CD4-positive, alpha-beta T cell treated with Interleukin-17A for 4 hours (primary cell): Measurements from ENCODE around the gene KCNA1.
"Not testable (repeated sequence)": the region's sequence is repeated elsewhere in the genome, so short reads cannot be mapped to it uniquely, and the experiment has no call there.

Source experiments
- DNase-seq: peaks from one replicate; pipeline ENCODE4 v3.0.0-alpha.2; 2020; ENCODE audit warnings: mixed read lengths

Gene KCNA1

DNA sequence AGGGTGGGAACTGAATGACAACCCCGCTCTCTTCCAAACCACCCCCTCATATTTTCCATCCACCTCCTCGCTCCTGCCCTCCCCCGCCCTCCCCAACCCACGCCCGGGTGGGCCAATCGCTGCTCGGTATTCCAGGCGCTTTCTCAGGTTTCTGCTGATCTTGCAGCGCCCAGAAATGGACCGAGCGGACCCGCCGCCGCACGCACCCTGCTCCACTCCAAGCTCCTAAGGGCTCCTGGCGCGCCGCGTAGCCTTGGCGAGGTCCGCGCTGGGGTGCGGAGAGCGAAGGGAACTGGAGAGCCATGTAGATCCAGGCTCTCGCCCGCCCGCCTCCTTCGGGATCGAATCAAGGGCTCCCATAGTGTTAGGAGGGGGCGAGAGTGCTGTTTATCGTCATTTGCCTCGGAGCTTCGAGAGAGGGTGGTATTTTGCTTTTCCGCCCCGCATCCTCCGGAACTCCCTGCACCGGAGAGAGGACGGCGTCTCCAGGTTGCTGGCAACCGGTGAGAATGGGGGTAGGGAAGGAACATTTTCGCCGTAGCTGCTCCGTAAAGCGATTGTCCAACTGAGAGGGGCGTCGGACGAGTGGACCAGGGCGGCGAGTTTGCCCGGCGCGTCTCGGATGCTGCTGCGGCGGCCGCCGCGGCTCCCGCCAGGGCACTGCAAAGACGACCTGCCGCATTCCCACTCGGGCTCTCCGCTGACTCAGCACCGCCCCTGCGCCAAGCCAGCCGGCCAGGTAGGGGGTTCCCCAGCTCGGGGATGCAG is at the start of gene KCNA1:
Gene KCNA1 (plus strand): TSS at position 172 of the 768 bp plus-strand sequence. CDS start 1,474 bp downstream, outside the sequence.
- no peak for DNase-seq

DNA sequence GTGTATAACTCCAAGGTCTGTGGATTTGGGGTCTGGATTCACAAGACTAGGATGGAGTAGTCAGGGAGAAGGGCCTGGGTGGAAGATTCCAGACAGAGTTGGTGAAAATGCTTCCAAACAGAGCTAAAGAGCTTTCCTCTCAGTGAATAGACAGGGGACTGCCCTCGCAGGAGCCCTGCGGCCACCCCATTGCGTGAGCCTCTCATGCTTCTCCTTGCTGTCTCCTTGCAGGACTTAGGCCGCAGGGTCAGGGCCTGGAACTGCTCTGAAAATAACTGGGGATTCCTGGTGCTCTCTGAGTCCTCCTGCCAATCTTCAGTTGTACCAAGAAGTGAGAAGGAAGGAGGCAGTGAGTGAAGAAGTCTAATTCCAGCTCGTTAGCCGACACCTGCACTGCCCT is 49.0 kb upstream of the KCNA1 start:
- DNase-seq, result no peak

DNA sequence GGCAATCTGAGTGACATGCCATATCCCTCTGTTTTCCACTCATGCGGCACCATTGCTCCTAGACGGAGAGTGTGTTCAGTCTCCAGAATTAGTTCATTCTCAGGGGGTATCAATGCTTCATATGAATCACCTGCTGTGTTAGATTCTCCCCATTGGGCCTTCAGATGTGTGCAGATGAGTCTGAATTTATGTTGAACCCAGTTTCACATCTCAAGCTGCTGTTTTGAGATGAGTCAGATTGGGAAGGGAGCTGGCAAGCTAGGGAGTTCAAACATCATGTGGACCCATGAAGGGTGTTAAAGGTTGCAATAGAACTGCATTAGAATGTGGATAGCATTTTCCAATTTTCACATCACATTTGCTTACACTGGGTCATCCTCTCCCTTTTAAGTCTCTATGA is 46.9 kb upstream of the KCNA1 start:
- no peak for DNase-seq

DNA sequence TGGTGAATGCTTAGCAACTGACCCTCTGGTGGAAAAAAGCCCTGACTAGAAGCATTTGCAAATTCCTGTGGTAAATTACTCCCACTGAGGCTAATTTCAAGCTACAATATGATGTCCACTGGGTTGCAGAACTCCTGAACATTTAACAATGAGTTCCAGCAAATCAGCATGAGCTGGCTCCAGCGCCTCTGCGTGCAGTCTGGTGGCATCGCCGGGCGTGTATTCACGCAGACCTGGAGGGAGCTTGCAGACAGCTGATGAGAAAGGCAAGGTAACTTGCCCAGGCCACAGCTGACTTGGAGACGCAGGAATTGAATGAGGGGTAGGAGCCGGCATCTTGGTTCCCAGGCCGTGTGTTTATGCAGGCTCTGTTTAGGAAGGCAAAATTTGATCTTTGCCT is 45.1 kb upstream of the KCNA1 start:
- no peak for DNase-seq

DNA sequence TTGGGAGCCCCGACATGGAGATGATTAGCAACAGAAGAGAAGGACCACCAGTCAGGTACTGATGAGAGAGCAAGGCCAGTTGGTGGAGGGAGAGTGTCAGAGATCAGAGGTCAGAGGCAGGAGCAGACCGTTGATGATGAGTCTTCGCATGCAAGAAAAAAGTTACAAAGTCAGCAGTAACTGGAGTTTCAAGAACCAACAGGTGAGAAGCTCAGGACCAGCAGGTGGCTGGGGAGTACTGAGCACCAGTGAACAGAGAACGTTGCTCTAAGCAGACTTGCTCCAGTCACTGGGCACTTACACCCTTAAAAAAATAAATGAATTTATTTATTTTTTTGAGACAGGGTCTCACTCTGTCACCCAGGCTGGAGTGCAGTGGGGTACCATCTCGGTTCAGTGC is 44.5 kb upstream of the KCNA1 start:
- no peak for DNase-seq

DNA sequence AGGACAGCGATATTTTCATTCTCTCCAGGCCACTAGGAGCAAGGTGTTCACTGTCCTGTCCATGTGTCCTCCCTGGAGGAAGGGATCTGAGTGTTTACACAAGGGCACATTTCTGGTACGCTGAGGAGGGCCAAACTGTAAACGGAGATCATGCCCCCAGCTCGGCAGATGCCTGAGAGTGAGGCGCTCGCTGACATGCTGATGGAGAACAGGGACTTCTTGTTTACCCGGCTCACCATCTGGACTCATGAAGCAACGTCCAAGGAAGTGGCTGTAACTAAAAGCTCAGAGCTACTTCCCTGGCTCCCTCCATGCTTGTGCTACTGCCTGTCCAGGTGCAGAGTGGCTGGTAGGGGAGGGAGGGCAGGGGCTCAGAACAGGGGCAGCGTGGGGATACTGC is 43.4 kb upstream of the KCNA1 start:
- no peak for DNase-seq

DNA sequence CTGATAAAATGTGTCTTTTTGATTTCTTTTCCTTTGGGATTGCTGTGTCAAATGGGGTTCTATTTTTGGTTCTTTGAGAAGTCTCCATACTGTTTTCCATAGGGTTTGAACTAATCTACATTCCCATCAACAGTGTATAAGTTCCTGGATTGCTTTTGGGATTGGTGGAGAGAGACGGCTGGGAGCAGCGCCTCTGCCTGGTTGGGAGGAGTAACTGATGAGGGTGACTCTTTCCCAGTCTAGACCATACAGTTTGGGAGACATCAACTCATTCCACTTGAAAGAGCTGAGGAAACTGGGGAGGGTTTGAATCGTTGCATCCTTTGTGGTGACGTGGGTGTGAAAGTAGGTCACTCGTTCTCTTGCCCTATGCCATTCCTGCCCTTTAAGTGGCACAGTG is 42.3 kb upstream of the KCNA1 start:
- no peak for DNase-seq

DNA sequence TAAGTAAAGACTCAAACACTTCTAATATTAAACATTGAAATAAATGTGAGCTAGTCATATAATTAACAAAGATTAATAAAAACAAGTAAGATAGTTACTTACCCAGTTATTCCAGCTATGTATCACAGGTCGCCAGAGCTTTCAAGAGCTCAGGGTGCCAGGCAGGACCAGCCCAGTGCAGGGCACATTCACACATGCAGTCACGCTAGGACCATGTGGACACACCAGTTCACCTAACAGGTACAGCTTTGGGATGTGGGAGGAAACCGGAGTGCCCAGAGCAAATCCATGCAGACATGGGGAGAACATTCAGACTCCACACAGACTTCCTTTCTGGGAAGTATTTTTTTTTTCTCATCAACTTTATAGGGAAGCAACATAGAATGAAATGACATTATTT is 39.3 kb upstream of the KCNA1 start:
- DNase-seq, result no peak

DNA sequence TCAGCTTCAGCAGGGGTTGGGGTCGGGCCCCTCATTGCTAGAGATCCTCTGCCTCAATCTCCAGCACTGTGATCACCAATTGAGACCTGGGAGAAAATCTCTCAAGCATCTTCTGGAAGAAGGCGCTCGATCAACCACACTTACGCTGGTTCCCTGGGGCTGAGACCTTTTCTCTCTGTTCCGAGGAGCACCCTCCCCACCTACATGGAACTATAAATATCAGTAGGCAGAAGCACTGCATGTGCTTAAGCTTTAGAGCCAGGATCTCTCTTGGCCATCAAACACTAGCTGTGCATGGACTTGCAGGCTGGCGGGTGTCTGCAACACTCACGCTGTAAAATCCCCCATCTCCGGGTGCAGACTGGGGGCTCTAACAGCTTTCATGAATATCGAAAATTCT is 38.2 kb upstream of the KCNA1 start:
- DNase-seq, result no peak

DNA sequence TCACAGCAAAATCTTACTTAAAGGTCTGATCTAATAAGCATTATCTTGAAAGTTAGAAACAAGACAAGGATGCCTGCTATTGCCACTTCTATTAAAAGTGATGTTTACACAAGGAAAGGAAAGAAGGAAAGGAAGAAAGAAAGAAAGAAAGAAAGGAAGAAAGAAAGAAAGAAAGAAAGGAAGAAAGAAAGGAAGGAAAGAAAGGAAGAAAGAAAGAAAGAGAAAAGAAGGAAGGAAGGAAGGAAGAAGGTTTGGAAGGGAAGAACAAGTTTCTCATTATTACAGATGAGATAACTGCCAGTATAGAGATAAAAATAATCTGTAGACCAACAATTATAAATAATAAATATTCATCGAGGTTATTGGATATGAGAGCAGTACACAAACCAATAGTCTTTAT is 35.8 kb upstream of the KCNA1 start:
- DNase-seq, result no peak

DNA sequence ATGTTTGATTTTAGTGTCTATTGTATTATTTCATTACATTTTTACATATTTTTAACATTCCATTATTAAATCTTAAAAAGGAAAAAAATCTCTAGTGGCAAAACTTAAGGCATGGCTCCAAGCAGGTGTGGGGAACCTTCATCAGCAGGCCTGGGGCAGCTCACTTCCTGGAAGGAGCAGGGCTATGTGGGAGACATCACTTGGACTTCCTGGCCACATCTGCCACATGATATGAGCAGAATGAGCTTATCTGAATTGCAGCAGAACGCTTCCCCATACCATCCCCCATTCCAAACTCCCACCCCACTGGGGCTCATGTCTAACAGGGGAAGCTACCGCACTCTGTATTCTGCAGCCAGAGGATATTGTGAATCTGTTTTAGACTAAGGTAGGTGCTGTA is 35.0 kb upstream of the KCNA1 start:
- DNase-seq, result no peak

DNA sequence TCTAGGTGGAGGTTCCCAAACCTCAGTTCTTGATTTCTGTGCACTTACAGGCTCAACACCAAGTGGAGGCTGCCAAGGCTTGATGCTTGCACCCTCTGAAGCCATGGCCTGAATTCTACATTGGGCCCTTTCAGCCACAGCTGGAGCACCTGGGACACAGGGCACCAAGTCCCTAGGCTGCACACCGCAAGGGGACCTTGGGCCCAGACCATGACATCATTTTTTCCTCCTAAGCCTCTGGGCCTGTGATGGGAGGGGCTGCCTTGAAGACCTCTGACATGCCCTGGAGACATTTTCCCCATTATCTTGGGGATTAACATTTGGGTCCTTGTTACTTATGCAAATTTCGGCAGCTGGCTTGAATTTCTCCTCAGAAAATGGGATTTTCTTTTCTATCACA is 30.2 kb upstream of the KCNA1 start:
- not testable (repeated sequence) for DNase-seq

DNA sequence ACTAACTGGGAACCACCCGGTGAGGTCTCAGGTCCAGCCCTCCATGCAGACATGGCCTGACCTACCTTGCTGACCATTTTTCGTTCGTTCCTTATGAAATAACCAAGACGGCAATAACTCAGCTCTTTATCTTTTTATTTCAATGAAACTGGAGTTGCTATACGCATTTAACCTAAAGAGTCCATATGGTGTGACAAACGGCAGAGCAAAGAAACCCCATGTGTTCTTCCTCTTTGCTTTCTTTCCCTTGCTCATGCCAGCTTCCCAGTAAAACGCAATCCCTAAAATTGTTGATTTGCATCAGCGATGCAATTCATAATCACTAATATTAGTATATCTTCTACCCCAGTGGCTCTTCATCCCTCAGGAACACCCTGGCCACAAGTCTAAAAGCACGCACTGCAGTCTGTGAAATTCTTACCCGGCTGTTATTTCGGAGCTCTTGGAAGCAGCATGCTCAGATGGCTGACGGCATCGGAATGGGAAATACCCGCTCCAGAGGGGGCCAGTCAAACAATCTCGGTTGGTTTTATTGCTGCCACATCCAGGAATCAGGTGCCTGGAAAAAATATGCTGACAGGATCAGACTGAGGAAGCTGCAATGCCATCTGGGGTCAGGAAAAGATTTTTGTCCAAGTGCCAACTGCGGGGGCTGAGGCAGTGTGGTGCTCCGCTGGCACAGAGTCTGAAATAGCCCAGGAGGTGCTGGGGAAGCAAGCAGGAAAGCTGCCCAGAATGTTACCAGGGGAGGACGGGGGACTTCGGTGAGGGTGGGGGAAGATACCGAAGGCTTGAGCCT is 28.2 kb upstream of the KCNA1 start:
- DNase-seq, result no peak

DNA sequence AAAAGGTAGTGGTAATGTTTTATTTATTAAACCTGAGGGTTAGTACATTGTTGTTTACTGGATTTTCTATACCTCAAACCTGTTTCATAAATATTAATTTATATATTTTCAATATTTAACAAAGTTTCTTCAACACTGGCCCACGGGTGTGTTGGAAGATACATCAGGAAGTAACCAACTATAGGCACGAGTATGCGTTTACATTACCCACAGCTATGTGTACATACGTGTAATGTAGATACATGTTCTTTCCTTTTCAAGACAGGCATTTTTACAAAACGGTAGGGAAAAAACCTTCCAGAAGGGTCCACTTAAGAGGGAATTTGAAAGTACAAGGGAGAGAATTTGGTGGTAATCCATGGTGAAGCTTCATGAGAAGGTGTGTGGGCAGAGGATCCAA is 17.8 kb upstream of the KCNA1 start:
- no peak for DNase-seq

DNA sequence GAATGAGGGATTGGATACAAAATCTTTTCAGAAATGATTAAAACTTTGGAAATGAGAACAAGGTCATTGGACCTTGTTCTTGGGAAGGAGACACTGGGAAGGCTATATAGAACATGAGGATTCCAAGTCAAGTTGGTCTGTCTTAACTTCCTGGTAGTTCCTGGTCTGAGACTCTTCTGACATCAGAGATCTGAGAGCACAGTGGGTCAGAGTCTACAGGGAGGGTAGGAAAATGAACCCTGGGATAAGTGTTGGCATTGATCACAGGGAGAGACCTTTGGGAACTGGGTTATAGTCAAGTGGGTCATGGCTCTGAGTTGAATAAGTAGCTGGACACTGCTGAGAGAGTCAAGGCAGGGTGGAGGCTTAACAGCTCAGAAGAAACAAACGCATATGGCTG is 17.3 kb upstream of the KCNA1 start:
- DNase-seq, result no peak

DNA sequence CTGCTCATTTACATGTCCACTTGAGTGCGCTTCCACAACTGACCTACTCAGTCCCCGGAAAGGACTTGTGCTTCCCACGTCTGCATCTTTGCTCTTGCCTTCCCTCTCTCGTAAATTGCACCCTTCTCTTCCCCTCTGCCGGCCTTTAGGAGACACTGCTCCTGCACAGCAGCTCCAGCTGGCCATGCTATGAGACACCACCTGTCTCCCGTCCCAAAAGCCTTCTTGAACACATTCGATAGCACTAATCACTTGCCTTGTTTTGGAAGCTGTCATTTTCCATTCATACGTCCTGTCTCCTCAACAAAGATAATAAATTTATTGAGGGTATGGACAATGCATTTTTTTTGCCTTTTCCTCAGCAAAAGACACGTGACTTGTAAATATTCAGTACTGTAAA is 15.7 kb upstream of the KCNA1 start:
- DNase-seq, result no peak

DNA sequence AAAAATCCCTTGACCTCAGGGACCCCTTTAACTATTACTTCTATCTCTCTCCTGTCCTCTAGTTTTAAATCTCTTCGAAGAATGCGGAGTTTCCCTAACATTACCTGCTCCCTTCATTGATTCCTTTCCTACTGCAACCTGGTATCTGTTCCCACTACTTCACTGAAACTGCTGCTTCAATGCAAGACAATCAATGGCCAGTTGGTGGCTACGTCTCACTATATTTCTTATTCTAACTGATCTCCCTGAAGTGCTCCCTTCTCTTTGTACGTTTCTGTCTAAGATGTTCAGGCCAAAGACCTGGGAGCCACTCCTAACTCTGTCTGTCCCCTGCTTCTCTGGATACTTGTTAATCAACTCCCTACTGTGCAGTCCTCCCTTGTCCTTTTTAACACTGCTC is 10.3 kb upstream of the KCNA1 start:
- DNase-seq, result no peak

DNA sequence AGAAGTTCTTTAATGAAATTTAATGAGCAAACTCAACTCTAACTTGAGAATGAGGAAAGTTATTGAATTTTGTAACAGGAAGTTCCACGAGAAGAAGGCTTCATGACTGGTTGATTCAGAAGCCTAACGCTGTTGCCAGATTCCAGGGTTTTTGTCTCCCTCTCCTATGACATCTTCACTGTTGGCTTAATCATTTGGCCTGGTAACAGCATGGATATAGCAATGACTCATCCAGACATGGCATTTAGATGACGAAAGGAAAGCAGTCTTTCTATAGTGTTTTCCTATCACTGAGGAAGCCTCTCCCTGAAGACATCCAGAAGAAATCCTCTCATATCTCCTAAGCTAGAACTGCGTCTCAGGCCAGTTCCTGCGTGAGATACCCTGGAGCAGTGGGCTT is 9.4 kb upstream of the KCNA1 start:
- DNase-seq, result no peak

DNA sequence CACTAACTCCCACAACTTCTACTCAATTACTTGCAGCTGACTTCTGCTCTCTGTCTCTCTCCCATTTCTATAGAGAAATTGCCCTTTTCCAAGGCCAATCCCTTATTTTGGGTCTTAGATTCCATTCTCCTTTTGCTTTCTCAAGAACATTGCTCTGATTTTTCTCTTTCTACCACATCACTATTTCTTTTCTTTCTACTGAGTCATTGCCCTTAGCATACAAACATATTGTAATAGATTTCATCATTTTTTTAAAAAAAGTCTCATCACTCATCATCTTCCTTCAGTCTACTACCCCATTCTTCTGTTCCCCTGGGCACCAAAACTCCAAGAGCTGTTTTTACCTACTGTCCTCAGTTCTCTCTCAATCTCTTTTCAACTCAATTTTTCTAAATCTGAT is 4.4 kb upstream of the KCNA1 start:
- no peak for DNase-seq

DNA sequence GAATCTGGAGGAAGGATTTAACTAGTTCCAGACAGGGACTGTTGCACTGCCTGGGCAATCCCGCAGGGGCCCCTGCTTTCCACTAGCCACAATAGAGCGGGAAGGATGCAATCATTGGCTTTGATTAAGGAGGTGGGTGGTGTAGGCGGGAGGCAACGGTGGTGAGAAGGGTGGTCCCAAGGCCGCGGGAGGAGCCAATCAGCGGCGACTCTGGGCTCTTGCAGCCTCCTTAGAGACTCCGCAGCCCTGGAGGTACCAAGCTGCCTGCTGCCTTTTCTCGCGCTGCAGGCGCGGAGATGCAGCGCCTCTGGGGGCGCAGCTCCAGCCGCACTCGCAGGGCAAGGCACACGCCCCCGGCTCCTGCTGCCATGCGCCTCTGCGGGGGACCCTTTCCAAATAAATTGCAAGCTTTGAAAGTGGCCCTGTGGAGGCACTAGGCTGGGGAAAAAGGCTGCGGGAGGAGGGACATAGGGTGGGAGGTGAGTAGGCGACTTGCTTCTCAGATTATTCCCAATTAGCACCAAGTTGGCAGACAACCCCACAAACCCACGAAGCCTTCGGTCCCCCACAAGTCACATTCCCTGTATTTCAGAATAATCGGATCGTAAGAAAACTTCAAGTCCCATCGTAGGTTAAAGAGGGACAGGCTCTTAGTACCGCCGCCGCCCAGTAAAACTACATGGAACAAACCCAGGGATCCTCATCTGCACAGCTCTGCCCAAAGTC is 858 bp upstream of the KCNA1 start:
- DNase-seq, result no peak

DNA sequence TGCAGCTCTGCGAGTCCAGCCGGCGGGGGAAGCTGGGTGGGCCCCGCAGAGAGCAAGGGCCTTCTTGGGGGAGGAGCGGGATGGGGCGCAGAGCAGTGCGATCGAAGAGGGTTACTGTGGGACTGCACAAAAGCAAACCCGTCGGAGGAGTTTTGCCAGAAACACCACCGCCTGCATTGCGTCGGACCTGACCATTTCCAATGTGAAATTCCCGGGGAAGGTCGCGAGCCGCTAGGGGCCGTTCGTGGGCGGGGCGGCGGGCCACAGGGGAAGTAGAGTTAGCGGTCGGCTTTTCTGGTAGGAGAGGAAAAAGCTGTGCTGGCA is 333 bp upstream of the KCNA1 start:
- DNase-seq, result no peak

DNA sequence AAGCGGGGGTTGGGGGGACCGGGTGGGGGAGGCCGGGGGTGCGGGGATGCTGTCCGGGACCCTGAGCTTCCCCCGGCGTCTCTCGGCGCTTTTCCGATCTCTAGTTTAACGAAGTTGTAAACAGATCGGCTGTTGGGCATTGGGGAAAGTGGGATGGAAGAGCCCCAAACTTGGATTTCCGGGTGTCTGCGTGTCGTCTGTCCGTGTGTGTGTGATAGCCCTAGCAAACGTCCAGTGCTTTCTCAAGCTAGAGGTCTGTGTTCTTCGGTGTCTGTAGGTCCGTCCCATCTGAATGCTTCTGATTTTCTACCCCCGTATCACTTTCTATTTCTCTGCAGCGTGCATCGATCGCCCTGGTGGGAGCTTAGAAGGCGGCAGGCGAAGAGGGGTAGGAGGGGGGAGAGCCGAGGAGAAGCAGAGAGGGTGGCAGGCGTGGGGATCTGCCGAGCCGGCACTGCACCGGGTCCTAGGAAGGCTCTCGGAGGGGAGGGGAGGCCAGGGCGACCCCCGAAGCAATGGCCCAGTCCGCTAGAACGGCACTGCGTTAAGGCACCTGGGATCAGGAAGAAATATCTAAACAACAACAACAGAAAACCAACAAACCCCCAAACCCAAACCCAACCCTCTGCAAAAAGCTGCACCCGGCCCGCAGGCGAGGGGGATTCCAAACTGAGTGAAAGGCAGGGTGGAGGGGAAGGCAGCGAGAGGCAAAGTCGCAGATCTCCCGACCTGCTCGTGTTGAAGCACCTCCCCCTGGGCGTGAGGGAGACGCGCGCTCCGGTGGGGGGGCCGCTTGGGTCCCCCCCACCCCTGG is 1.0 kb downstream of the KCNA1 start:
- DNase-seq, result no peak

DNA sequence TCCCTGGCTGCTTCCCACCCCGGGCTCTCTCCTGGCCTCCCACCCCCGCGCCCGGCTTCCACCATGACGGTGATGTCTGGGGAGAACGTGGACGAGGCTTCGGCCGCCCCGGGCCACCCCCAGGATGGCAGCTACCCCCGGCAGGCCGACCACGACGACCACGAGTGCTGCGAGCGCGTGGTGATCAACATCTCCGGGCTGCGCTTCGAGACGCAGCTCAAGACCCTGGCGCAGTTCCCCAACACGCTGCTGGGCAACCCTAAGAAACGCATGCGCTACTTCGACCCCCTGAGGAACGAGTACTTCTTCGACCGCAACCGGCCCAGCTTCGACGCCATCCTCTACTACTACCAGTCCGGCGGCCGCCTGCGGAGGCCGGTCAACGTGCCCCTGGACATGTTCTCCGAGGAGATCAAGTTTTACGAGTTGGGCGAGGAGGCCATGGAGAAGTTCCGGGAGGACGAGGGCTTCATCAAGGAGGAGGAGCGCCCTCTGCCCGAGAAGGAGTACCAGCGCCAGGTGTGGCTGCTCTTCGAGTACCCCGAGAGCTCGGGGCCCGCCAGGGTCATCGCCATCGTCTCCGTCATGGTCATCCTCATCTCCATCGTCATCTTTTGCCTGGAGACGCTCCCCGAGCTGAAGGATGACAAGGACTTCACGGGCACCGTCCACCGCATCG is 1.8 kb downstream of the KCNA1 start:
- DNase-seq, result no peak
